DMS53 (cell line): Measurements from ENCODE around the gene SERTAD1.
"Not testable (repeated sequence)": the region's sequence is repeated elsewhere in the genome, so short reads cannot be mapped to it uniquely, and the experiment has no call there.

Experiments
- DNase-seq: peaks from one replicate; lab custom pipeline; 2025; lab: John Stamatoyannopoulos, UW

Gene SERTAD1

DNA sequence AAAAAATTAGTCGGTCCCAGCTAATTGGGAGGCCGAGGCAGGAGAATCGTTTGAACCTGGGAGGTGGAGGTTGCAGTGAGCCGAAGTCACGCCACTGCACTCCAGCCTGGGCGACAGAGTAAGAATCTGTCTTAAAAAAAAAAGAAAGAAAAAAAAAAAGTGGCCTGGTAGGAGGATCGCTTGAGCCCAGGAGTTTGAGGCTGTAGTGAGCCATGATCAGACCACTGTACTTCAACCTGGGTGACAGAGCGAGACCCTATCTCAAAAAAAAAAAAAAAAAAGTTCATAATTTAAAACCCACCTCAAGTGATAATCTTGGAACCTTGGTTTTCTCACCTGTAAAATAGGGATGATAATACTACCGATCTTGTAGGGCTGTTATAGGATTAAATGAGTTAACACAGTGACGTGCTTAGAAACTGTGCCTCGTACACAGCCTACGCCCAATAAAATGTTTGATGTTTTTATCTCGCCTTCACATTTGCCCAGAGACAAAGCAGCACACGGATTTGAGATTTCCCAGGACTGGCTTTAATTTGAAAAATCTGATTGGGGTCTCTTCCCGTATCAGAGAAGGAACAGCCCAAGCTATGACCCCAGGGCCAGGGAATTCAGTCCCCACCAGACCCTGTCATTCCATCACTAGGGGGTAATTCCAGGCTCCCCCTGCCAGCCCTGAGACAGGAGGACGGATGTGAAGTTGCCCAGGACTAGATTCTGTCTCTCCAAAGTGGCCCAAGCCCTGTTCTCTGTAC is 3.6 kb downstream of the SERTAD1 start:
- no peak for DNase-seq

DNA sequence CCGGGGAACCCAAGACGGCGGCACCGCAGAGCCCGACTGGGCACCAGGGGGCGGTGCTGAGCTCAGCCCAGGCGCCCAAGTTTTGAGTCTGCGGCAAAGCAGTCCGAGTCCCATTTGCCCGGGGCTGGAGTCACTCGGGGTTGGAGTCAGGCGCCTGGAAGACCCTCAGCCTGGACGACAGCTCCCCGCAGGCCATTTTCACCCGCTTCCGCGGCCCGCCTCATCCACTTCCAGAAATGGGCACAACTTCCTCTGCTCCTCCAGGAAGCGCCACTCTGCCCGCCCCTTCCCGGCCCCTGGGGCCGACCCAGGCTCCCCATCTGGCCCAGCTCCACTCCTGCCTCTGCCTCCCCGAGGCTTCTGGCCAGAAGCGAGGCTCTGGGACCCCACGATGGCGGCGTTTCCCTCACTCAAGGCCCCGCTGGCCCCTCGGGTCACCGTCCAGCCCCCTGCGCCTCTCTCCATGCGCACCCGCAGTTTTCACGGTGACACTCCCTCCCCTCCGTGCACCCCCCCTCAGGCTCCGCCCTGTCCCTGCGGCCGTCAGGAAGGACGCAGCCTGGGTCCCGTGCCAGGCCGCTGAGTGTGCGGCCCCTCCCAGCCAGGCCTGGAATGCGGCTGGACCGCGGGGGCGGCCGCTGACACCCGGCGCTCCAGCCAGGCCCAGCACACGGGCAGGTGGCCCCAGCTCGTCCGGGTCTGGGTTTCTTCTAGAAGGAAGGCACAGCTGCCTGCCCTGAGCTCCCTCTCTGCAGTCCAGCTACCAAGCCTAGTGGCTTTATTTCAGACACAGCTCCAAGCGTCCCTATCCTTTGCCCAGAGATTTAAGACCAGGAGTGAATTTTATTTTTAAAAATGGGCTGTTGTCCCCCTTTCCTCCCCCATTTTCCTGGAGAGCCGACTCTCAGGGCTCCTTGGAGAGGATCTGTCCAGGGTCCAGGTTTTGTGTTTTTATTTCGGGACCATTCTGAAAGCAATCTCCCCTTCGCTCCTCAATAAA is 4.7 kb downstream of the SERTAD1 start:
- DNase-seq: peak; percentile 97

DNA sequence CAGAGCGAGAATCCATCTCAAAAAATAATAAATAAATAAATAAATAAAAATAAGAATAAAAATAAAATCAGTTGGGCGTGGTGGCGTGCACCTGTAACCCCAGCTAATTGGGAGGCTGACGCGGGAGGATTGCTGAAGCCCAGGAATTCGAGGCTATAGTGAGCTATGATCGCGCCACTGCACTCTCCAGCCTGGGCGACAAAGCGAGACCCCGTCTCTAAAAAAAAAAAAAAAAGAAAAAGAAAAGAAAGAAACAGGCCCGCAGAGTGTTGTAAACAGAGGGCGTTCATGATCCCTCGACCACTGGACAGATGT is 5.4 kb downstream of the SERTAD1 start:
- DNase-seq: no peak

DNA sequence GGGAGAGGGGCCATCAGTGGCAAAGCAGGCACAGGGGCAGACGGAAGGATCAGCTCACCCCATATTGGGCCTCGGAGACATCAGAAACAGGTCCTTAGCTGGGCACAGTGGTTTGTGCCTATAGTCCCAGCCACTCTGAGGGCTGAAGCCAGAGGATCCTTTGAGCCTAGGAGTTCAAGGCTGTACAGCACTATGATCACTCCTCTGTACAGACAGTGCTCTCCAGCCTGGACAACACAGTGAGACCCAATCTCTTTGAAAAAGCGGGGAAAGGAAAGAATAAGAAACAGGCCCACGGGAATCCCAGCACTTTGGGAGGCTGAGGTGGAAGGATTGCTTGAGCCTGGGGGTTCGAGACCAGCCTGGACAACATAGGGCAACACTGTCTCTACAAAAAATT is 6.0 kb downstream of the SERTAD1 start:
- no peak for DNase-seq

DNA sequence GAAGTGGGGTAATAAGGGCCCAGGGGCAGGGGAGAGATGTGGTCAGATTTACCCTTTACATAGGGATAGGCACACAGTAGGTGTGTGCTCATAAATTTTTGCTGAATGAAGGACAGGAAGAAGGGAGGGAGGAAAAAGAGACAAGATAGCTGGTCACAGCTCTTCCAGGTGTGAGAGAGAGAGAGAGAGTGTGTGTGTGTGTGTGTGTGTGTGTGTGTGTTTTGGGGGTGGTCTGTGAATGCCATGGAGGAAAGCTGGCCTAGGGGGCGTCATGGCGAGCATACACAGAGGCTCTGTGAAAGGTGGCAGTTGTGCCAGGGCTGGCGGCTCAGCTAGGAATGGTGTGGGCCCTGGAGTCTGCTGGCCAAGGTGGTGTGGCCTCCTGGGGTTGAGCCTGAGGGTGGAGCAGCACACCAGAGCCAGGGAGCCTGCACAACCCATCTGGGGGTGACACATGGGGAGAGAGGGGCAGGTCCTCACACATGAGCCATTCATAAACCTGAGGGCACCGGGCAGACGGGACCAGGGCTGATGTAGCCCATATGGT is 6.7 kb downstream of the SERTAD1 start:
- DNase-seq: no peak

DNA sequence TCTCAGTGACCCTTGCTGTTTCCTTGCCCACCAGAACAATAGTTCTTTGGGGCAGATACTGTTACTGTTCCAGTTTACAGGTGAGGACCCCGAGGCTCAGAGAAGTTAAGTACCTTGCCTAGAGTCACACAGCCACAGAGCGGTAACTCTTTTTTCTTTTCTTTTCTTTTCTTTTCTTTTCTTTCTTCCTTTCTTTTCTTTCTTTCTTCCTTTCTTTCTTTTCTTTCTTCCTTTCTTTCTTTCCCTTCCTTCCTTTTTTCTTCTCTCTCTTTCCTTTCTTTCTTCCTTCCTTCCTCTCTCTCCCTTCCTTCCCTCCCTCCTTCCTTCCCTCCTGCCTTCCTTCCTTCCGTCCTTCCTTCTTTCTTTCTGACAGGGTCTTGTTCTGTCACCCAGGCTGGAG is 7.8 kb downstream of the SERTAD1 start:
- DNase-seq: no peak

DNA sequence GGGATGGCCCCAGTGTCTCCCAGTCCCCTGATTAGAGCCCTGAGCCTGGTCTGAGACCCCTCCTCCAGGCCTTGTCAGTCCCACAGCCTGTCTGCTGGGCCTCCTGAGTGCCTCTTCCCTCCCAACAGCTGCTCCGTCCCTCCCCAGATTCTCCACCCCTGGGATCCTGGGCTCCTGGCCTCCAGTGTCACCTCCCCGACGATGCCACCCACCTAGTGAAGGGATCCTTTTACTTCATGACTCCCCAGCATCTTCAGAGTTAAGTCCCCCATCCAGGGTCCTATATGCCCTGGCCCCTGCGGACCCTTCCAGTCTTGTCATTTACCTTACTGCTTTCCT is 8.2 kb downstream of the SERTAD1 start:
- DNase-seq: no peak

DNA sequence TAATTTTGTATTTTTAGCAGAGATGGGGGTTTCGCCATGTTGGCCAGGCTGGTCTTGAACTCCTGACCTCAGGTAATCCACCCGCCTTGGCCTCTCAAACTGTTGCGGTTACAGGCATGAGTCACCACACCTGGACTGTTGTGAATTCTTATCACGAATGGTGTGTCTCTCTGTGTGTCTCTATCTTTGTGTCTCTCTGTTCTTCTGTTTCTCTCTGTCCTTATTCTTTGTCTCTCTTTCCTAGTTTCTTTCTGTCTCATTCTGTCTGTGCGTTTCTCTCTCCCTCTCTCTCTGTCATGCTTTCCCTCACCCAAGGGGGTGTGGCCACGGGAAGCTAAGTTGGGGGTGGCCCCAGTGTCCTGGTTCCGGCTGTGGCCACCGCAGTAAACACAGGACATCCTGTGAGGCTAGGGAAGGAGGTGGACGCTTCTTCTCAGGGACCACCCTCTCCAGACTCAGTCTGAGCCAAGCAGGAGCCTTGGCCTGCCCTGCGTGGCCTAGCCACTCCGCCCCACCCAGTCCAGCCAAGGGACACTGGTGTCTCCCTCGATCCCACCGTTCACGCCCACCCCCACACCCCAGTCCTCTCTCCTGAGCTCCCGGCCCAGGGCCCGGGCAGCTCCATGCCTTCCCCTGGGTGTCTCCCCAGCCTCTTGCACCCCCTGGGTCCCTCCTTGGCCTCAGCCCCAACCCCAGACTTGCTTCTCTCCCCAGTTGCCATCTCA is 8.7 kb downstream of the SERTAD1 start:
- no peak for DNase-seq

DNA sequence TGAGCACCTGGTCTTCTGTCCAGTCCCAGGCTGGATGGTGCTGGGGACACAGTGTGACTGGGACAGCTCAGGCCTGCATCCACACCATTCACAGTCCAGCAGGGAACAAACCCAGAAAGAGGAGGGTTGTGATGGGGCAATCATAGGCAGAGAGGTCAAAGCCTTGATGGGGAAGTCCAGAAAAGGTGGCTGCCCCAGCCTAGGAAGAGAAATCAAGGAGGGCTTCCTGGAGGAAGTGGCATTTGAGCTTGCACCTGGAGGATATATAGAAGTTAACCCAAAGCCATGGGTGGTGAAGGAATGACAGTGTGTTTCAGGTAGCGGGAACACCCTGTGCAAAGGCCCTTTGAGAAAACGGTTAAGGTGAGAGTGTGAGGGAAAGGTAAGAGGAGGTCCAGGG is 10.0 kb downstream of the SERTAD1 start:
- no peak for DNase-seq

DNA sequence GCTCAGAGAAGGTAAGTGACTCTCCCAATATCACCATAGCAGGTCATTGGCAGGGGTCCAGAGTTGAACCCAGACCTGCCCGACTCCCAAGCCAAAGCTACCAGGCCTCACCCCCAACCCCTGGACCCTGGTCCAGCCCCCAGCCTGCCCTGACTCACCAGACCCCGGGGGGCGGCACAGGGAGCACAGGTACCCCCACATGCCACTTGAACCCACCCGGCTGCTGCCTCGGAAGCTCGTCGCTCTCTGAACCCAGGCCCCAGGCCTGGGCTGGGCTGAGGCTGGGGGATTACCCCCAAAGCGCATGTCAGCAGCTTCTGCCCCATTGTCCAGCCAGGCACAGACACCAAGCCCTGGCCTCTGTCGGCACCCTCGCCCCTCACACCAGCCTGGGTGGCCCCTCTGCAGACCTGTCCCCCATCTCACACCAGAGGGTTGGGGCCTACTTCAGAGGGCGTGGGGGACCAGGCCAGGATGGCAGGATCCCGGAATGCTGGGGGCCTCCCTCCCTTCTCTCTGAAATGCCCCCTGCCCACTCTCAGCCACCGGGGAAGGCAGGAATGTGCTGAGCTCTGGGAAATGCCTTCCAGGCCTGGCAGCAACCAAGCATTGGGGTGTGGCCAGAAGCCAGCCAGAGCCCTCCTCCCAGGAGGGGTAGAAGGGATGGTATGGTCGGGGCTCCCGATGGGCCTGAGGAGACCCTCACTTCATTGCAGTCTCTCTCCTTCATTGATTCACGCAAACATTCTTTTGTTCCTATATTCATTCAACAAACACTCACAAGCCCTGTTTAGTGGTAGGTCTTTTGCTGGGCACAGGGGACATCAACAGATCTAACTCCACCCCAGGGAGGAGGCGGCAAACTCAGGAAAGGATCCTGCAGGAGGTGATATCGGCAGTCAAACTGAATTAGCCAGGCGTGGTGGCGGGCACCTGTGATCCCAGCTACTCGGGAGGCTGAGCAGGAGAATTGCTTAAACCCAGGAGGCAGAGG is 11.0 kb downstream of the SERTAD1 start:
- DNase-seq: no peak

DNA sequence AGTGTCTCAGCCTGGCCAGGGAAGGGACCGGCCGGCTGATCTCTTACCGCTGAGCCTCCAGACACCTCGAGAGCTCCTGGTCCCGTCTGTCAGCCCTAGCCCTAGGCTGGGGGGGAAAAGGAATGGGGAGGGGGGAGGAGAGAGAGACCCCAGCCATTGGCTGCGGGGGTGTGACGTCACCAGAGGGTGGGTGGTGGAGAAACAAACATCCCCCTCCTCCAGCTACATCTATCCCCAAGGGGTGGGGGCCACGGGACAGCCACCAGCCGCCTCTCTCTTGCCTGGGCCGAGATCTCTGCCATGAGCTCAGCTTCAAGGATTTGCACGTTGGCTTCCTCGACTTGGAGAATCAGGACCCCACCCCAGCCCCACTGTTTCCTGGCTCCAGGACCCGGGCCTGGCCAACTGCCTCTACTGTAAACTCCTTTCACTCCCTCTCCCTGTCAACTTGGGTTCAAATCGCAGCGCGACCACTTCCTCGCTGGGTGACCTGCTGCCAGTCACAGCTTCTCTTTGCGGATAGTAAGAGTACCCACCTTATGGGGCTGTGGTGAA is 12.4 kb downstream of the SERTAD1 start, which contains the start of gene PRX:
Gene PRX (minus strand): TSS at position 88 of the 555 bp plus-strand sequence. CDS start 5,446 bp downstream, outside the sequence.
- no peak for DNase-seq

DNA sequence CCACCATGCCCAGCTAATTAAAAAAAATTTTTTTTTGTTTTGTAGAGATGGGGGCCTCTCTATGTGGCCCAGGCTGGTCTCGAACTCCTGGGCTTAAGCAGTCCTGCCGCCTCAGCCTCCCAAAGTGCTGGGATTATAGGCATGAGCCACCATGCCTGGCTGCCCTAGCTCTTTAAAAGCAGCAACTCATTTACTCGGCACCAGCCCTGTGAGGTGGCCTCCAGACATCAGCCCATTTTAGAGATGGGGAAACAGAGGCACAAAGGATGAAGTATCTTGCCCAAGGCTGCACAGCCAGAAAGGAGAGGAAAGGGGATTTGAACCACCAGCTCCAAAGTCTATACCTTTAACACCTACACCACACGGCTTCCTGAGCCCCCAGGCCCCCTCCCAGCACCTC is 12.9 kb downstream of the SERTAD1 start:
- no peak for DNase-seq

DNA sequence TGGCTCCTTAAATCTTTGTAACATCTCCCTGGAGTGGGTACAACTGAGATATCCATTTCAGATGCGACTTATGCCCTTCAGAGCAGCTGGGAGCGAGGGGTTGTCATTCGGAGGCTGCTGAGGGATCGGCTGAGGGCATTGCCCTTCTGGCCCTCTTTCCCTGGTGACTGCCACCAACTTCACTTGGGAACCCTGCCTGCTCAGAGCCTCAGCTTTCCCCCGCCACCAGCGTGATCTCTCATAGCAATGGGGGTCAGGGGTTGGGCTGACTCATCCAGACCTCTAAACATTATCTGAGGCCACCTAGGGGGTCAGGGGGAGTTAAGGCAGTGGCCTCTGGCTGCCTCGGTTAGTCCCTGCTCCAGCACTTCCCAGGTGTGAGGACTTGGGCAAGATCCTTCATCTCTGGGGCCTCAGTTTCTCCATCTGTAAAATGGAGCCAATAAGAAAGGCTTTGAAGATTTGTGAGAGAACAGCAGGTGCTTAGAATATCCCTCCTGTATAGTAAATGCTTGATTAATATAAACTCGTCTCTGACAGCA is 13.8 kb downstream of the SERTAD1 start:
- no peak for DNase-seq

DNA sequence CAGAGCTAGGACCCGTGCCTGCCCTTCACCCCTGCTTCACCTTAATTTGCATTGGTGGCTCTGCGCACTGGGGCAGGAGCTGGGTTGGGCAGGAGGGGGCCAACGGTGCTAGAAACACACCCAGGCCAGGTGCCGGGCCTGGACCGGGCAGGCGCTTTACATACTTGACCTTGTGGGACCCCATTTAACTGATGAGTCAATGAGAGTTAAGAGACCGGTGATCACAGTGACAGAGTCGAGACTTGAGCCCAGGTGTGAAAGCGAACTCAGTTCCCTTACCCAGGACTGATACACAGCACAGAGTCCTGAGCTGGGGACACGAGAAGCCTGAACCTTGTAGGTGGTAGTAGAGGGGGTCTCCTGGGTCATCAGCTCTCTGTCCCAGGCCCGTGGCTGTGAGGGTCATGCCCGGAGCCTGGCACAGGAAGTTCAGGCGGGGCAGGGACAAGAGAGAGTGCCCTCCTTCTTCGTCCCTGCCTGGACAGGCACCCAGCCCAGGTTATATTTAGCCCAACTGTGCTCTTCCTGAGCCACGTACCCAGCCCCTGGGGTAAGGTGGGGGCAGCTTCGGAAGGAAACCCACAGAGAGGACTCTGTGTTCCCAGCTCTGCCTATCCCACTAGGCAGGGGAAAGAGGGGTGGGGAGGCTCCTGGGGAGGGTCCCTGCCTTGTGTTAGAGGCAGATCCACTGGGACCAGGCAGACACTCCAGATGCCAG is 14.5 kb downstream of the SERTAD1 start:
- no peak for DNase-seq

DNA sequence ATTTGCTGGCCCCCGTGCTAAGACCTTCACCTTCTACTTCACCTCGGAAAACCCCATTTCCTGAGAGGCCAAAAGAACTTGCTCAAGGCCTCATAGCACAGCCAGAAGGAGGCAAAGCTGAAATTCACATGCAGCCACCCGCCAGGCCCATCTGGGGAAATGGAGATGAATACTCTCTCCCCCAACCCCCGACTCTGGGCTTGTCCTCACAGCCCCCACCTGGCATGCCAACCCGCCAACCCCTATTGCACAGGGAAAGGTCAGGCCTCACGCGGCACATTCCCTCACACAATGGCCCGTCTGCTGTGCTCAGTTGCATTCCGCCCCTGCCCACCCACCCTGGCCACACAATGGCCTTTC is 15.8 kb downstream of the SERTAD1 start:
- DNase-seq: no peak

DNA sequence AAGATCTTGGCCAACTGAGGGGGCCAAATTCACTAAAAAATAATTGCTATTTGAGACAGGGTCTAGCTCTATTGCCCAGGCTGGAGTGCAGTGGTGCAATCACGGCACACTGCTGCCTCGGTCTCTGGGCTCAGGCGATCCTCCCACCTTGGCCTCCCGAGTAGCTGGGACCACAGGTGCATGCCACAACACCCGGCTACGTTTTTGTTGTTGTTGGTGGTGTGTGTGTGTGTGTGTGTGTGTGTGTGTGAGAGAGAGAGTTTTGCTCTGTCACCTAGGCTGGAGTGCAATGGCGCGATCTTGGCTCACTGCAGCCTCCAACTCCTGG is 17.2 kb downstream of the SERTAD1 start:
- not testable (repeated sequence) for DNase-seq

DNA sequence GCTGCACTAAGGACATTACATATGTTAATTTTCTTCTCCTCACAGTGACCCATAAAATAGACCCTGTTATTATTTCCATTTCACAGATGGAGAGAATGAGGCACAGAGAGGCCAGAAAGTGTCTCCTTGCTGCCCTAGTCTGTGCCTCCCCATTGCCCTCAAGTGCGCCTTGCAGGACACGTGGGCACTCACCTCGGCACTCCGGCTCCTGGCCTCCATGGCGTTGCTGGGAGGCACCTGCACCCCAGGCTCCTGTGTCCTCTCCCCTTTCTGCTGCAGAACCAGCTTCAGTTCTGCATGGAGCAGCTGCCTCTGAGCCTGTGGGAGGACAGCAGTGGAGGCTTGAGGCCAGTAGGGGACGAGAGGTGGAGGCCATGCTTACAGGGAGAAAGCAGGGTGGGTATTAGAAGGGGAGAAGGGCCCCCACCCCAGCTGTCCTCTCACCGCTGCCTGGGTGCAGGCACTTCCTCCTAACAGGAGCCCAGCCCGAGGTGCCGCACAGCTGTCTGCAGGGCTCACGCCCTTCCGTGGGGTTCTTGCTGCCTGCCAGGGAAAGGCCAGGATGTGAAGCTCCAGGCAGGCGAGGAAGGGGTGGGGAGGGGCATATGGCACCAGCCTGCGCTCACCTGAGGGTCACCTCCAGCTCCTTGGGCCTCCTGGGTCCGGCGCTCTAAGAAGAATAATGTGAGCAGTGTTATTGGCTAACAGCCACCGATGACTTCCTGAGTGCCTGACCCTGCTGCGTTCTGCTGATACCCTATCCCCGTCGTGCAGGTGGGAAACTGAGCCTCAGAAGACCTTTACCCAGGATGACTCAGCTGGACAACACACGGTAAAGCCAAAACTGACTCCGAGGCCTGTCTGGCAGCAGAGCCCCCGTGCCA is 17.8 kb downstream of the SERTAD1 start:
- DNase-seq: no peak

DNA sequence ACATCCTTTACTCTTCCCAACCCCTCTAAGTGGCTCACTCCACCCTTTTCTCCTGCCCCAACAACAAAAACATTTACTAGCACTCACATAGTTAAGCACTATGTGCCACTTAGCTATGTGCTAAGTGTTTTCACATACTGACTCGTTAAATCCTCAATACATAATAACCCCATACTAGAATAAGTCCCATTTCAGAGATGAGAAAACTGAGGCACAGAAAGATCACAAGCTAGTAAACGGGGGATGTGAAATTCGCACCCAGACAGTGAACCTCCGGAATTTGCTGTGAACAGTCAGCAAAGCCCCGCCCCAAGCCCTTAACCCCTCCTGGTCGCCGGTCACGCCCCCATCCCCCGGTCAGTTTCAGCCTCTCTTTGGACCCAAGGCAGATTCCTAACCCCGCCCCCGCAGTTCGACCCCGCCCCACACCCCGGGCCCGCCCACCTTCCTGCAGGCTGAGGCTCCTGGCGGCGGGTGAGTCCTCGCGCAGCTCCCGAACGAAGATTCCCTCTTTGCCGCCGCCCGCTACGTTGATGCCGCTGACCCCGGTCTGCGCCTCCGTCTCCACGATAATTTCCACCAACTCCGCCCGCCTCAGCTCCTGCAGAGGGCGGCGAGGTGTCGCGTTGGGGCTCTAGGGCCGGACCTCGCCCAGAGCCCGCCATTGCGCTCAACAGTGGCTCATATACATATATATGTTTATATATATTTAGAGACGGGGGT is 22.4 kb downstream of the SERTAD1 start:
- peak; percentile 94 for DNase-seq
